NCI-H146 treated with DMSO at 0.1 percent for 48 hours (cell line): ENCODE data around the gene PITX2.

Experiments
- DNase-seq: peaks from one replicate; lab custom pipeline; 2025; ENCODE audit not compliant: unreplicated experiment; lab: John Stamatoyannopoulos, UW

PITX2 gene

GRCh38 chr4:110622841-110623717, at the start of gene PITX2:
PITX2 (minus strand) TSS chr4:110623077; CDS start chr4:110622460, 617 bp downstream.
- DNase-seq = no peak

GRCh38 chr4:110671679-110672078, 48.8 kb upstream of the PITX2 start:
- DNase-seq = no peak

- DNase-seq = no peak
Observed at GRCh38 chr4:110669663-110670062, 46.8 kb upstream of the PITX2 start.

- no peak for DNase-seq
Observed at GRCh38 chr4:110668463-110669235, 45.8 kb upstream of the PITX2 start.

- DNase-seq = no peak
Observed at GRCh38 chr4:110667670-110668069, 44.8 kb upstream of the PITX2 start.

GRCh38 chr4:110666030-110666429, 43.2 kb upstream of the PITX2 start:
- DNase-seq = no peak

- DNase-seq = no peak
Observed at GRCh38 chr4:110663738-110664444, 41.0 kb upstream of the PITX2 start.

GRCh38 chr4:110663206-110663605, 40.3 kb upstream of the PITX2 start:
- no peak for DNase-seq

GRCh38 chr4:110660755-110661154, 37.9 kb upstream of the PITX2 start:
- no peak for DNase-seq

- DNase-seq = no peak
Observed at GRCh38 chr4:110654254-110654635, 31.4 kb upstream of the PITX2 start.

- DNase-seq = no peak
Observed at GRCh38 chr4:110653321-110654253, 30.7 kb upstream of the PITX2 start.

- DNase-seq = no peak
Observed at GRCh38 chr4:110644008-110644407, 21.1 kb upstream of the PITX2 start.

GRCh38 chr4:110643096-110643495, 20.2 kb upstream of the PITX2 start:
- DNase-seq = no peak

GRCh38 chr4:110641218-110641617, 18.3 kb upstream of the PITX2 start:
- no peak for DNase-seq

GRCh38 chr4:110640576-110640975, 17.7 kb upstream of the PITX2 start:
- no peak for DNase-seq

GRCh38 chr4:110639207-110640090, 16.6 kb upstream of the PITX2 start:
- no peak for DNase-seq

GRCh38 chr4:110638089-110638746, 15.3 kb upstream of the PITX2 start:
- DNase-seq = no peak

- DNase-seq = no peak
Observed at GRCh38 chr4:110637408-110638088, 14.7 kb upstream of the PITX2 start.
